GM13976 (cell line): Measurements from ENCODE around the gene LAMB3.

Experiments used
- DNase-seq: peaks from one replicate; pipeline ENCODE4 v3.0.0; 2012; ENCODE audit warnings: low spot score
- in situ Hi-C: fragments of 300-500 bp; cut with MboI; formaldehyde crosslinking; loops from one replicate; pipeline ENCODE4 v1.12.0; 2022; ENCODE audit warnings: low sequenced_read_pairs, mixed read lengths, inconsistent platforms; ENCODE audit not compliant: unreplicated experiment
- TF ChIP-seq, protein P1 (sequence below): IDR thresholded peaks from 2 replicates; pipeline ENCODE4 v1.5.1; 2012; ENCODE audit warnings: borderline replicate concordance, mild to moderate bottlenecking; ENCODE audit not compliant: insufficient read depth; ENCODE audit errors: extremely low read depth, missing control alignments, control extremely low read depth

The LAMB3 gene

DNA sequence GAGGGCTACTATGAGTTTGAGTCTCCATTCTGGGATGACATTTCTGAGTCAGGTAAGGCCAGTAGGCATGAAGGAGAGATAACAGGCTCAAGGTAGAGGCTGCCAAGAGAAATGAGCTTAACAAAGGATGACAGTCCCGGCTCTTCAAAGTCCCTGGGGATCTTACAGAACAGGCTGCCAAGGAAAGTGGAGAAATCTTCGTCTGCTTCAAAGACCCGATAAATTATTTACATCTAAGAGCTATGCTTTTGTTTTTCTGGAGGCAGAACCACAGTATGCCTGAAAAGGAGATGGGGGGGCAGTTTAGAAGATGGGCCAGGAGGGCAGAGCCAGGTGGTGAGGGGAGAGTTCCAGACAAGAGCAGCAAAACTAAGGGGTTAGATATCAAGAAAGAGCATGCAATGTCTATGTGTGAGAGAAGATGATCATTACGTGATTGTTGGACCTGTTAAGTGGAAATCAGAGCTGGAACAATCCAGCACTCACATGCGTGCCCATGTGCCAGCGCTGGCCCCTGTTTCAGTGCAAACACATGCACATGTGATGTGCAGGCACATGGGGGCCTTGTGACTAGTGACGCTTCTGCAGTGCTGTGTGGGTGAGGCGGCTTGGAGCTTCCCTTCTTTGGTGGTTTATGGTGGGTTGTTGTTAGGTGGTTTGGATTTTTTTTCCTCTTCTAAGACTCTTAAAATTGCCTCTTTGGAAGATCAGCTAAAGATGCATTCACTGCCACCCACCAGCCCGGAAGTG lies 43.0 kb downstream of the LAMB3 start:
- no peak for DNase-seq
- TF ChIP-seq, protein P1, sequence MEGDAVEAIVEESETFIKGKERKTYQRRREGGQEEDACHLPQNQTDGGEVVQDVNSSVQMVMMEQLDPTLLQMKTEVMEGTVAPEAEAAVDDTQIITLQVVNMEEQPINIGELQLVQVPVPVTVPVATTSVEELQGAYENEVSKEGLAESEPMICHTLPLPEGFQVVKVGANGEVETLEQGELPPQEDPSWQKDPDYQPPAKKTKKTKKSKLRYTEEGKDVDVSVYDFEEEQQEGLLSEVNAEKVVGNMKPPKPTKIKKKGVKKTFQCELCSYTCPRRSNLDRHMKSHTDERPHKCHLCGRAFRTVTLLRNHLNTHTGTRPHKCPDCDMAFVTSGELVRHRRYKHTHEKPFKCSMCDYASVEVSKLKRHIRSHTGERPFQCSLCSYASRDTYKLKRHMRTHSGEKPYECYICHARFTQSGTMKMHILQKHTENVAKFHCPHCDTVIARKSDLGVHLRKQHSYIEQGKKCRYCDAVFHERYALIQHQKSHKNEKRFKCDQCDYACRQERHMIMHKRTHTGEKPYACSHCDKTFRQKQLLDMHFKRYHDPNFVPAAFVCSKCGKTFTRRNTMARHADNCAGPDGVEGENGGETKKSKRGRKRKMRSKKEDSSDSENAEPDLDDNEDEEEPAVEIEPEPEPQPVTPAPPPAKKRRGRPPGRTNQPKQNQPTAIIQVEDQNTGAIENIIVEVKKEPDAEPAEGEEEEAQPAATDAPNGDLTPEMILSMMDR, result no peak
- in situ Hi-C loops, result no loop called here

DNA sequence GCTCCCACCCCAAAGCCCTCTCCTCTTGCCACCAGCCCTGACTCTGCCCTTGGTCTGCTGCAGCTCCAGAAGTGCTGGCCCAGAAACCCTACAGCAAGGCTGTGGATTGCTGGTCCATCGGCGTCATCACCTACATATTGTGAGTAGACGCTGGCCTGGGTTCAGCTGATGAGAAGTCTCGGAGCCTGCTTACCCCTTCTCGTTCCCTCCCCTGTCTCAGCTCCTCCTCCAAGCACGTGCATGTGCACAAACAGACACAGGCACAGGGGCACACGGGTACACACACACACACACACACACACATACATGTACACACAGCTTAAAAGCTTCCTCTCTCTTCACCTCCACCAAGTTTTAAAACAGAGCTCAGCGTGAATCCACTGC lies 44.4 kb downstream of the LAMB3 start:
- TF ChIP-seq, protein P1, result no peak
- no peak for DNase-seq
- in situ Hi-C loops, result no loop called here

DNA sequence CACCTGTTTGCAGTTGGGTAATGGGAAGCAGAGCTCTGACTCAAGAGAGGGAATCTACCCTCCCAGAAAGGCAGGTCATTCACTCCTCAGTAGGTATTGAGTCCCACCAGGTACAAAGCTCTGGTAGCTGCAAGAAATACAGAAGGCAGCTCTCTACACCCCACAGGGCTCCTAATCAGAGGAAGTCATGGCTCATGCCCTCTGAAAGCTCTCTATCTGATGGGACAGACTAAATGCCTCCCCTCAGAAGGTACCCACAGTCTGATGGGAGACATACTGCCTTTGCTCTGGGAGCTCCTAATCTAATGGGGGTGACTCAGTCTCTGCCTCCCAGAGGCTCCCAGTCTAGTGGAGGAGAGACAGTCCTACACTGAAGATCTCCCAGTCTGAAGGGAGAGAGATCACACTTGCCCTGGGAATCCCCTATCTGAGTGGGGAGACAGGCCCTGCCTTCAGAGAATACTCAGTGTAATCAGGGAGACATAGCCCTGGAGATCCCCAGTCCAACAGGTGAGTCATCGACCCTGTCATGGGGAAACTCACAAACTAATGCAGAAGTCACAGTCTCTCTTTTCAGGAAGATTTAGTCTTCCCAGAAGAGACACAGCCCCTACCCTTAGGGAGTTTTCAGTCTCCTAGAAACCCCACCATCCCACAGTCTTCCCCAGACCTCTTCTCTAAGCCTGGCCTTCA lies 45.0 kb downstream of the LAMB3 start:
- DNase-seq, result peak; percentile 72
- in situ Hi-C loops, result no loop called here
- TF ChIP-seq, protein P1, result no peak

DNA sequence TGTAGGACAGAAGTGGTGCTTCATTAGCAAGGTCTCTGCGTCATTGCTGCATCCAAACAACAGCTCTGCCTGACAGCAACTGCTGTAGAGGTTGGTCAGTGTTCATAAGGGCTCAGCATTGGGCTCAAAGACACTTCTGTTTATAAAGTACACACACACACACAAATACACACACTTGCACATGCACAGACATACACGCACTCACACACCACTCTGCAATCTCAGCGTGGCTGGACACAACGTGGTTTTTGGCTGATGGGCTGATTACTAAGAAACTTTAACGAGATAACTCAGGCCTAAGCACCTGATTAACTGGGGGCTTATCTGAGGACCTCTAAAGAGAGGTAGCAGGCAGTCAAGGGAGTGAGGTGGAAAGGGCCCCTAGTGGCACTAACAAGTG lies 48.3 kb downstream of the LAMB3 start:
- TF ChIP-seq, protein P1, result no peak
- no peak for DNase-seq
- in situ Hi-C loops, result no loop called here

DNA sequence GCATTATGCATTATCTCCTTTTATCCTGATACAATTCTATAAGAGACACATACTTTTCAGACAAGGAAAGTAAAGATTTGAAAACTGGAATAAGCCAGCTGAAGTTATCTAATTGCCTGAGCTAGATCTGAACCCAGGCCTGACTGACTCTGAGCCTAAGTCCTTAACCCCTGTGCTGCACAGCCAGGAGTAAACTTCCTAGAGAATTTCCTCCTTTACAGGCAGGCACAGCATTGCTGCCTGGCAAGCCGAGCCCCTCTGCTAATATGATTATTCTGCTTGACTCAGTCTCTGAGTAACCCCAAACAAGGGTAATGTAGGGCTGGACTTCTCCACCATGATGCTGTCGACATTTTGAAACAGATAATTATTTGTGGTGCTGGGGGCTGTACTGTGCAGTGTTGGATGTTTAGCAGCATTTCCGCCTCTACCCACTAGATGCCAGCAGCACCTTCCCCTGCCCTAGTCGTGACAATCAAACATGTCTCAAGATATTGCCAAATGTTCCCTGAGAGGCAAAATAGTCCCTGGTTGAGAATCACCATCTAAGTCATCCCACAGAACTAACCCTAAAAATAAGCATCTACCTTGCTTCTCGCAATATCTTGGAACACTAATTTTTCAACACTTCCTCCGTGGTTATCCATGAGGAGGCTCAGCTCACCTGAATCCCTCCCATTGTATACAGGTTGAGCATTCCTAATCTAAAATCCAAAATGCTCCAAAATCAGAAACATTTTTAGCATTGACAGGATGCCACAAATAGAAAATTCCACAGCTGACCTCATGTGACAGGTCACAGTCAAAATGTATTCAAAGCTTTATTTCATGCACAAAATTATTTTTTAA lies 50.2 kb downstream of the LAMB3 start:
- TF ChIP-seq, protein P1, result peak; percentile 61
- in situ Hi-C loops, result no loop called here
- no peak for DNase-seq

DNA sequence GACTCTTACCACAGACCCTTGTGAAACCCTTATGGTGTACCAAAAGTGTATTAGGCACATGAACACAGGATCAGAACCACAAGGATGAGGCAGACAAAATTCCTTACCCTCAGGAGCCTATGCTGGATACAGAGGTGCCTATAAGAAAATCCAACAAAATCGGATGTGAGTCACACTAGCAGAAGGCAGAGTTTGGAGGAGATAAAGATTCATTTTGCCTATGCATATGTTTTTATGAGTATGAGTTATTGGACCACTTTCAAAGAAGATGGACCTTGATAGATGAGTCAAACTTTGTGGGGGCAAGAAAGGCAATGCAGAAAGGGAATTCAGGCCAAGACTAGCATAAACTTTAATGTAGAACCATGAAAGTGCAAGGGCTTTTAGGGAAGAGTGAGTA lies 51.7 kb downstream of the LAMB3 start:
- in situ Hi-C loops, result no loop called here
- TF ChIP-seq, protein P1, result no peak
- no peak for DNase-seq
